ENCODE results near the gene EDEM1. TPM values are rescaled to one million over a fixed set of nuclear protein-coding genes. Genes with fewer than 3 reads are reported as not detected.

The EDEM1 gene
- polyA plus RNA-seq, 1 donor from 2014 or later = 13.6 TPM

DNA sequence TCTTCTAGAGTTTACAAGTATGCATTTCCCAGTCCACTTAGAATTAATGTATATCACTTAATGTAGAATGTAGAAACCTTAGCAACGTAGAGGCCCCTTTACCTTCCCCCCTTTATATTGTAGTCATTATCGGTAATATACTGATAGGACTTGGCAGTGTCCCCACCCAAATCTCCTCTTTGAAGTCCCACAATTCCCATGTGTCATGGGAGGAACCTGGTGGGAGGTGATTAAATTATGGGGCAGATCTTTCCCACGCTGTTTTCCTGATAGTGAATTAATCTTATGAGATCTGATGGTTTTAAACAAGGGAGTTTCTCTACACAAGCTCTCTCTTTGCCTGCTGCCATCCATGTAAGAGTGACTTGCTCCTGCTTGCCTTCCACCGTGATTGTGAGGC is 34.4 kb upstream of the EDEM1 start:
- H3K9me2 ChIP-seq (ENCODE audit: insufficient read depth, low read length) = no peaks in the 10 kb centered on the region
- TF ChIP-seq MXI1 (conservative IDR thresholded peaks at IDR 0.05; ENCODE audit: poor library complexity, severe bottlenecking) = no peak
- TF ChIP-seq, protein P1, sequence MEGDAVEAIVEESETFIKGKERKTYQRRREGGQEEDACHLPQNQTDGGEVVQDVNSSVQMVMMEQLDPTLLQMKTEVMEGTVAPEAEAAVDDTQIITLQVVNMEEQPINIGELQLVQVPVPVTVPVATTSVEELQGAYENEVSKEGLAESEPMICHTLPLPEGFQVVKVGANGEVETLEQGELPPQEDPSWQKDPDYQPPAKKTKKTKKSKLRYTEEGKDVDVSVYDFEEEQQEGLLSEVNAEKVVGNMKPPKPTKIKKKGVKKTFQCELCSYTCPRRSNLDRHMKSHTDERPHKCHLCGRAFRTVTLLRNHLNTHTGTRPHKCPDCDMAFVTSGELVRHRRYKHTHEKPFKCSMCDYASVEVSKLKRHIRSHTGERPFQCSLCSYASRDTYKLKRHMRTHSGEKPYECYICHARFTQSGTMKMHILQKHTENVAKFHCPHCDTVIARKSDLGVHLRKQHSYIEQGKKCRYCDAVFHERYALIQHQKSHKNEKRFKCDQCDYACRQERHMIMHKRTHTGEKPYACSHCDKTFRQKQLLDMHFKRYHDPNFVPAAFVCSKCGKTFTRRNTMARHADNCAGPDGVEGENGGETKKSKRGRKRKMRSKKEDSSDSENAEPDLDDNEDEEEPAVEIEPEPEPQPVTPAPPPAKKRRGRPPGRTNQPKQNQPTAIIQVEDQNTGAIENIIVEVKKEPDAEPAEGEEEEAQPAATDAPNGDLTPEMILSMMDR (IDR thresholded peaks at IDR 0.05; ENCODE audit: poor library complexity, severe bottlenecking) = no peak
- H3K4me2 ChIP-seq (ENCODE audit: low read length) = no peak overlapping the region
- no peak overlapping the region for H3K27ac ChIP-seq (ENCODE audit: low read length)
- H2AFZ ChIP-seq (ENCODE audit: low read depth, low read length) = no peak overlapping the region
- H3K9me3 ChIP-seq (ENCODE audit: low read length) = no peaks in the 10 kb centered on the region
- no peaks in the 10 kb centered on the region for H3K27me3 ChIP-seq (ENCODE audit: insufficient read depth, low read depth, low read length)
- H3K9ac ChIP-seq (ENCODE audit: low read length) = no peak overlapping the region
- H3K79me2 ChIP-seq (replicated peaks; ENCODE audit: insufficient read depth, low read length) = peaks cover 38% of the 10 kb centered on the region
- no peaks in the 10 kb centered on the region for H3F3A ChIP-seq (ENCODE audit: insufficient read depth, low read length, poor library complexity, severe bottlenecking)
- no peaks in the 10 kb centered on the region for H3K36me3 ChIP-seq (ENCODE audit: insufficient read depth, low read length)
- no peaks in the 10 kb centered on the region for H4K20me1 ChIP-seq (ENCODE audit: insufficient read depth)
- H3K4me3 ChIP-seq (ENCODE audit: low read length) = no peak overlapping the region

DNA sequence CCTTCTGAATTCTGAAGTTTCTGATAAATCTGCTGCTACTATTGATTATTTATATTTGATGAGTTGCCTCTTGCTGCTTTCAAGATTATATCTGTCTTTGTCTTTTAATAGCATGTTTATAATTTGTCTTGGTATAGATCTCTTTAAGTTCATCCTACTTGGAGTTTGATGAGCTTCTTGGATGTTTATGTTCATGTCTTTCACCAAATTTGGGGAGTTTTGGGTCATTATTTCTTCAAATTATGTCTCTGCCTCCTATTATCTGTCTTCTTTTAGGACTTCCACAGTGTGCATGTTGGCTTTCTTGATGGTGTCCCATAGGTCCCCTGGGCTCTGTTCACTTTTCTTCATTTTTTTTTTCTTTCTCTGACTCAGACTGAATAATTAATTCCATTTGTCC is 32.3 kb upstream of the EDEM1 start:
- Histone ChIP-seq H3K9ac (ENCODE audit: low read length) (no peak overlapping the region), H3K27ac (ENCODE audit: low read length) (no peak overlapping the region), H3K36me3 (ENCODE audit: insufficient read depth, low read length) (no peaks in the 10 kb centered on the region), H3K4me3 (ENCODE audit: low read length) (no peak overlapping the region), H3K79me2 (replicated peaks; ENCODE audit: insufficient read depth, low read length) (peaks cover 44% of the 10 kb centered on the region), H3F3A (ENCODE audit: insufficient read depth, low read length, poor library complexity, severe bottlenecking) (no peaks in the 10 kb centered on the region), H4K20me1 (ENCODE audit: insufficient read depth) (no peaks in the 10 kb centered on the region), H3K27me3 (ENCODE audit: insufficient read depth, low read depth, low read length) (no peaks in the 10 kb centered on the region), H2AFZ (ENCODE audit: low read depth, low read length) (no peak overlapping the region), H3K9me3 (ENCODE audit: low read length) (no peaks in the 10 kb centered on the region), H3K9me2 (ENCODE audit: insufficient read depth, low read length) (no peaks in the 10 kb centered on the region), H3K4me2 (ENCODE audit: low read length) (no peak overlapping the region)
- TF ChIP-seq, protein P2, sequence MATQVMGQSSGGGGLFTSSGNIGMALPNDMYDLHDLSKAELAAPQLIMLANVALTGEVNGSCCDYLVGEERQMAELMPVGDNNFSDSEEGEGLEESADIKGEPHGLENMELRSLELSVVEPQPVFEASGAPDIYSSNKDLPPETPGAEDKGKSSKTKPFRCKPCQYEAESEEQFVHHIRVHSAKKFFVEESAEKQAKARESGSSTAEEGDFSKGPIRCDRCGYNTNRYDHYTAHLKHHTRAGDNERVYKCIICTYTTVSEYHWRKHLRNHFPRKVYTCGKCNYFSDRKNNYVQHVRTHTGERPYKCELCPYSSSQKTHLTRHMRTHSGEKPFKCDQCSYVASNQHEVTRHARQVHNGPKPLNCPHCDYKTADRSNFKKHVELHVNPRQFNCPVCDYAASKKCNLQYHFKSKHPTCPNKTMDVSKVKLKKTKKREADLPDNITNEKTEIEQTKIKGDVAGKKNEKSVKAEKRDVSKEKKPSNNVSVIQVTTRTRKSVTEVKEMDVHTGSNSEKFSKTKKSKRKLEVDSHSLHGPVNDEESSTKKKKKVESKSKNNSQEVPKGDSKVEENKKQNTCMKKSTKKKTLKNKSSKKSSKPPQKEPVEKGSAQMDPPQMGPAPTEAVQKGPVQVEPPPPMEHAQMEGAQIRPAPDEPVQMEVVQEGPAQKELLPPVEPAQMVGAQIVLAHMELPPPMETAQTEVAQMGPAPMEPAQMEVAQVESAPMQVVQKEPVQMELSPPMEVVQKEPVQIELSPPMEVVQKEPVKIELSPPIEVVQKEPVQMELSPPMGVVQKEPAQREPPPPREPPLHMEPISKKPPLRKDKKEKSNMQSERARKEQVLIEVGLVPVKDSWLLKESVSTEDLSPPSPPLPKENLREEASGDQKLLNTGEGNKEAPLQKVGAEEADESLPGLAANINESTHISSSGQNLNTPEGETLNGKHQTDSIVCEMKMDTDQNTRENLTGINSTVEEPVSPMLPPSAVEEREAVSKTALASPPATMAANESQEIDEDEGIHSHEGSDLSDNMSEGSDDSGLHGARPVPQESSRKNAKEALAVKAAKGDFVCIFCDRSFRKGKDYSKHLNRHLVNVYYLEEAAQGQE (IDR thresholded peaks at IDR 0.05; ENCODE audit: borderline replicate concordance) = no peak
- TF ChIP-seq SMC3 (conservative IDR thresholded peaks at IDR 0.05; ENCODE audit: poor library complexity) (no peak), RAD21 (conservative IDR thresholded peaks at IDR 0.05) (no peak), POLR2AphosphoS5 (IDR thresholded peaks at IDR 0.05) (no peak)

DNA sequence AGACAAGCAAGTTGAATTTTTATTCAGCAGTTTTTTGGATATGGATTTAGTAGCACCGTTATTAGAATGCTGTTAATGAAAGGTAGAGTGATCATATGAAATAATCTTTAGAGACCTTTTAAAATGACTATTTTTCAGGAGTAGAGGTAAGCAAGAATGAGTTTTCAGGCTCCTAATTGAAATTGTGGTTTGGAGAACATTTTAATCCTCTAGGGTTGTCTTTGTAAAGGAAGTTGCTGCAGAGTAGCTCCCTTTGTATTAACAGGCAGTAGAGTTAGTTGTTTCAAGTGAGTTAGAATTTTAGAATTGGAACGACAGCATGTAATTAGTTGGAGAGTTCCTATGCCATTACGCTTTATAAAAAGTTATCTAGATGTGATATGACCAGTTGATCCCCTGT is 27.2 kb upstream of the EDEM1 start:
- no peak overlapping the region for H2AFZ ChIP-seq (ENCODE audit: low read depth, low read length)
- H4K20me1 ChIP-seq (ENCODE audit: insufficient read depth) = no peaks in the 10 kb centered on the region
- H3K9ac ChIP-seq (ENCODE audit: low read length) = no peak overlapping the region
- no peak overlapping the region for H3K4me2 ChIP-seq (ENCODE audit: low read length)
- TF ChIP-seq EZH2 (IDR thresholded peaks at IDR 0.05; ENCODE audit: borderline replicate concordance, insufficient read depth, low read length, poor library complexity, severe bottlenecking) = no peak
- no peak for TF ChIP-seq RAD21 (conservative IDR thresholded peaks at IDR 0.05)
- TF ChIP-seq TAF1 (IDR thresholded peaks at IDR 0.05; ENCODE audit: low read depth) = no peak
- TF ChIP-seq SMC3 (conservative IDR thresholded peaks at IDR 0.05; ENCODE audit: poor library complexity) = no peak
- TF ChIP-seq, protein P1 (IDR thresholded peaks at IDR 0.05; ENCODE audit: poor library complexity, severe bottlenecking) = no peak
- TF ChIP-seq, protein P2 (IDR thresholded peaks at IDR 0.05; ENCODE audit: borderline replicate concordance) = no peak
- no peak for TF ChIP-seq POLR2AphosphoS5 (IDR thresholded peaks at IDR 0.05)
- no peak for TF ChIP-seq MXI1 (conservative IDR thresholded peaks at IDR 0.05; ENCODE audit: poor library complexity, severe bottlenecking)
- no peak for TF ChIP-seq EP300 (conservative IDR thresholded peaks at IDR 0.05; ENCODE audit: poor library complexity, severe bottlenecking)
- H3K79me2 ChIP-seq (replicated peaks; ENCODE audit: insufficient read depth, low read length) = peaks cover 47% of the 10 kb centered on the region
- no peaks in the 10 kb centered on the region for H3K9me3 ChIP-seq (ENCODE audit: low read length)
- H3K27me3 ChIP-seq (ENCODE audit: insufficient read depth, low read depth, low read length) = no peaks in the 10 kb centered on the region
- H3K4me3 ChIP-seq (ENCODE audit: low read length) = no peak overlapping the region
- no peak overlapping the region for H3K27ac ChIP-seq (ENCODE audit: low read length)
- no peaks in the 10 kb centered on the region for H3K9me2 ChIP-seq (ENCODE audit: insufficient read depth, low read length)
- H3F3A ChIP-seq (ENCODE audit: insufficient read depth, low read length, poor library complexity, severe bottlenecking) = no peaks in the 10 kb centered on the region
- no peaks in the 10 kb centered on the region for H3K36me3 ChIP-seq (ENCODE audit: insufficient read depth, low read length)
